ENCODE results near the gene SYT17. TPM values are rescaled to one million over a fixed set of nuclear protein-coding genes. Genes with fewer than 3 reads are reported as not detected.

Gene SYT17
- polyA plus RNA-seq, 3 donors, result 0.81 to 4.9 (median 1.1) TPM

DNA sequence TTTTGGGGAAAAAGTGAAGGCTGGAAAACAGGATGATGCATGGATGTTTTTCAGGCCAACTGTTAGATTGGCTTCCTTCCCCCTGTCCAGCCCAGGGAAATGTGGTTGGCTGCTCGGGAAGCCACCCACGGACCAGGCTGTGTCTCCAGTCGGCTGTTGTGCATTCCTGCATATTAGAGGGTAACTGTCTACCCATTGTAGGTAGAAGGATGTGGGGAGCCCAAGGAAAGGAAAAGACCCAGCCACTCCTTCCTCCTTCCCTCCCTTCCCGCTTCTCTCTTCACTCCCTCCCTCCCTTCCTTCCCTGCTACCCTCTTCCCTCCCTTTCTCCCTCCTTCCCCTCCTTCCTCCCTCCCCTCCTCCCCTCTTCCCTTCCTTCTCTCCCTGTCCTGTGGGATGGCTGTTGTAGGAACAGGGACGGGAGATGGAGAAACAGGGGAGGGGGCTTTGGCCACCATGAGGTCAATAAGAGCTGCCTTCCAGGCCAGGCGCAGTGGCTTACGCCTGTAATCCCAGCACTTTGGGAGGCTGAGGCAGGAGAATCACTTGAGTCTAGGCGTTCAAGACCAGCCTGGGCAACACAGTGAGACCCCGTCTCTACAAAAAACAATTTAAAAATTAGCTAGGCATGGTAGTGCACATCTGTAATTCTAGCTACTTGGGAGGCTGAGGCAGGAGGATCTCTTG is 16.9 kb downstream of the SYT17 start:
- Mint-ChIP-seq H3K4me3 (no peak overlapping the region), H3K4me1 (peaks cover 50% of the 10 kb centered on the region), H3K9me3 (no peaks in the 10 kb centered on the region), H3K27me3 (ENCODE audit: low read depth in 3 of 3) (peaks cover 0 to 2% (median 2%) of the 10 kb centered on the region in 3 donors), H3K27ac (peak overlapping the region; percentile 88 to 99 (median 92)), H3K36me3 (peaks cover 0 to 4% of the 10 kb centered on the region in 2 donors)
- Histone ChIP-seq H3K4me1 (ENCODE audit: control insufficient read depth in 1 of 2, insufficient read depth in 2 of 2, low read length in 2 of 2) (peaks cover 48 to 53% of the 10 kb centered on the region in 2 donors), H3K4me3 (replicated peaks in 1 of 3; ENCODE audit: low read depth in 2 of 3, low read length in 3 of 3) (peak overlapping the region in 1 of 3 experiments; percentile 52), H3K9me3 (replicated peaks in 1 of 2; ENCODE audit: control insufficient read depth in 1 of 2, insufficient read depth in 1 of 2, low read length in 2 of 2) (no peaks in the 10 kb centered on the region), H3K4me2 (replicated peaks; ENCODE audit: extremely low read depth, low read length, poor library complexity, severe bottlenecking) (peak overlapping the region; percentile 69), H4K20me1 (ENCODE audit: insufficient read depth, low read length) (no peaks in the 10 kb centered on the region), H3K79me2 (ENCODE audit: insufficient read depth, low read length) (no peaks in the 10 kb centered on the region), H3K9ac (ENCODE audit: insufficient read depth, low read length, poor library complexity, severe bottlenecking) (no peak overlapping the region), H3K27me3 (ENCODE audit: control insufficient read depth in 2 of 2, insufficient read depth in 2 of 2, low read length in 2 of 2) (no peaks in the 10 kb centered on the region), H3K27ac (ENCODE audit: low read depth in 1 of 2, low read length in 2 of 2) (peak overlapping the region; percentile 95 to 98), H3K36me3 (replicated peaks in 1 of 2; ENCODE audit: control insufficient read depth in 1 of 2, insufficient read depth in 2 of 2, low read length in 2 of 2) (no peaks in the 10 kb centered on the region), H2AFZ (ENCODE audit: insufficient read depth, low read depth, low read length, poor library complexity, severe bottlenecking) (peak overlapping the region; percentile 19)
- 100% methylated on average over 2 of the region's 9 CpGs for WGBS (ENCODE audit: insufficient coverage)
- TF ChIP-seq, protein P1, sequence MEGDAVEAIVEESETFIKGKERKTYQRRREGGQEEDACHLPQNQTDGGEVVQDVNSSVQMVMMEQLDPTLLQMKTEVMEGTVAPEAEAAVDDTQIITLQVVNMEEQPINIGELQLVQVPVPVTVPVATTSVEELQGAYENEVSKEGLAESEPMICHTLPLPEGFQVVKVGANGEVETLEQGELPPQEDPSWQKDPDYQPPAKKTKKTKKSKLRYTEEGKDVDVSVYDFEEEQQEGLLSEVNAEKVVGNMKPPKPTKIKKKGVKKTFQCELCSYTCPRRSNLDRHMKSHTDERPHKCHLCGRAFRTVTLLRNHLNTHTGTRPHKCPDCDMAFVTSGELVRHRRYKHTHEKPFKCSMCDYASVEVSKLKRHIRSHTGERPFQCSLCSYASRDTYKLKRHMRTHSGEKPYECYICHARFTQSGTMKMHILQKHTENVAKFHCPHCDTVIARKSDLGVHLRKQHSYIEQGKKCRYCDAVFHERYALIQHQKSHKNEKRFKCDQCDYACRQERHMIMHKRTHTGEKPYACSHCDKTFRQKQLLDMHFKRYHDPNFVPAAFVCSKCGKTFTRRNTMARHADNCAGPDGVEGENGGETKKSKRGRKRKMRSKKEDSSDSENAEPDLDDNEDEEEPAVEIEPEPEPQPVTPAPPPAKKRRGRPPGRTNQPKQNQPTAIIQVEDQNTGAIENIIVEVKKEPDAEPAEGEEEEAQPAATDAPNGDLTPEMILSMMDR (IDR thresholded peaks at IDR 0.05), result no peak
- intact Hi-C loops (cut with micrococcal nuclease), result loop anchor here in 1 of 2 donors (5.0 kb wide), 1 partner anchor 37 kb away; no protein-coding TSS in a partner anchor
- no peak for DNase-seq

DNA sequence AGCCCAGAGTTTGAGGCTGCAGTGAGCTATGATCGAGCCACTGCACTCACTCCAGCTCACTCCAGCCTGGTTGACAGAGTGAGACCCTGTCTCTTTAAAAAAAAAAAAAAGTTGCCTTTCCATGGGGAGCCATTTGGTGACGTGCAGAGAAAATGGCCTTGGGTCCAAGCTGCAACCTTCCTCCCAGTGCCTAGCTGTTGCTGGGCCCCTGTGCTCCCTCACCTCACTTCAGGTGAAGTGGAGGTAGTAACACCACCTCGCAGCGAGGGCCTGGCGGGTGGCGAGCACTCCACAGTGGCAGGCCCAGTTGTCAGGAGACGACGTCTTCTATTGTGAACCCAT is 17.4 kb downstream of the SYT17 start:
- no peak overlapping the region for H3K9ac ChIP-seq (ENCODE audit: insufficient read depth, low read length, poor library complexity, severe bottlenecking)
- intact Hi-C loops (cut with micrococcal nuclease), result no loop called here
- no peaks in the 10 kb centered on the region for H3K9me3 ChIP-seq (replicated peaks in 1 of 2; ENCODE audit: control insufficient read depth in 1 of 2, insufficient read depth in 1 of 2, low read length in 2 of 2)
- Mint-ChIP-seq H3K27me3 (ENCODE audit: low read depth in 3 of 3) (peaks cover 0 to 2% (median 2%) of the 10 kb centered on the region in 3 donors), H3K4me3 (no peak overlapping the region), H3K9me3 (no peaks in the 10 kb centered on the region), H3K36me3 (peaks cover 0 to 4% of the 10 kb centered on the region in 2 donors), H3K4me1 (peaks cover 50% of the 10 kb centered on the region), H3K27ac (peak overlapping the region in 6 of 7 donors; percentile 15 to 90 (median 44))
- peaks cover 48 to 53% of the 10 kb centered on the region in 2 donors for H3K4me1 ChIP-seq (ENCODE audit: control insufficient read depth in 1 of 2, insufficient read depth in 2 of 2, low read length in 2 of 2)
- no peak overlapping the region for H2AFZ ChIP-seq (ENCODE audit: insufficient read depth, low read depth, low read length, poor library complexity, severe bottlenecking)
- H3K27ac ChIP-seq (ENCODE audit: low read depth in 1 of 2, low read length in 2 of 2), result no peak overlapping the region
- DNase-seq, result no peak
- TF ChIP-seq, protein P1 (IDR thresholded peaks at IDR 0.05), result no peak
- no peaks in the 10 kb centered on the region for H3K36me3 ChIP-seq (replicated peaks in 1 of 2; ENCODE audit: control insufficient read depth in 1 of 2, insufficient read depth in 2 of 2, low read length in 2 of 2)
- H3K79me2 ChIP-seq (ENCODE audit: insufficient read depth, low read length), result no peaks in the 10 kb centered on the region
- H3K4me3 ChIP-seq (replicated peaks in 1 of 3; ENCODE audit: low read depth in 2 of 3, low read length in 3 of 3), result no peak overlapping the region
- H3K4me2 ChIP-seq (replicated peaks; ENCODE audit: extremely low read depth, low read length, poor library complexity, severe bottlenecking), result no peak overlapping the region
- H3K27me3 ChIP-seq (ENCODE audit: control insufficient read depth in 2 of 2, insufficient read depth in 2 of 2, low read length in 2 of 2), result no peaks in the 10 kb centered on the region
- WGBS (ENCODE audit: insufficient coverage), result 100% methylated on average over 6 of the region's 8 CpGs
- no peaks in the 10 kb centered on the region for H4K20me1 ChIP-seq (ENCODE audit: insufficient read depth, low read length)
